Left colon (tissue), 2 donors: ENCODE measurements around the gene CFAP65. TPM values are rescaled to one million over a fixed set of nuclear protein-coding genes. Genes with fewer than 3 reads are reported as not detected.

Experiments
- ATAC-seq: fragments of 200-7000 bp; cut with Tn5 transposase; one replicate; pipeline ENCODE4 v1.9.1; 2020; ENCODE audit warnings: mild to moderate bottlenecking, moderate library complexity
- DNase-seq, 2 donors: peaks; one replicate each; pipeline ENCODE4 v3.0.0-alpha.2; 2020
- intact Hi-C, 2 donors: fragments of 100-400 bp; cut with DNase I in 1 of 2; cut with micrococcal nuclease in 1 of 2; formaldehyde crosslinking; loops; one replicate each; pipeline versions ENCODE4 v1.11.2 to v1.14.0; 2022; cut with DNase I, micrococcal nuclease
- total RNA-seq, 2 donors: library from RNA; stranded (reverse); fragmentation: NEBNext Ultra II Directional; extraction: Animal tissue kit (Norgen Biotek cat#: 25700); gene quantifications; one replicate each; pipeline ENCODE4 v1.2.1, GENCODE V29; 2021
- donor health status: DM: no; HTN: no; CAD: no.
- donor health status: DM: yes; HTN: yes; CAD: no.

CFAP65 gene
- total RNA-seq, 2 donors from 2014 or later = 0.39 to 0.76 TPM

GRCh38 chr2:219021591-219021990, 19.7 kb downstream of the CFAP65 start:
- no peak for ATAC-seq
- DNase-seq = no peak
- intact Hi-C loops = loop anchor here in 1 of 2 donors (10.0 kb wide), 1 partner anchor 133 kb away; no protein-coding TSS in a partner anchor

- DNase-seq = no peak
- intact Hi-C loops = loop anchor here in 1 of 2 donors (10.0 kb wide), 1 partner anchor 134 kb away; no protein-coding TSS in a partner anchor
- ATAC-seq = no peak
Measured at GRCh38 chr2:219020604-219021365, 20.5 kb downstream of the CFAP65 start.

- no peak for ATAC-seq
- intact Hi-C loops = no loop called here
- DNase-seq = no peak
Measured at GRCh38 chr2:219019436-219019835, 21.9 kb downstream of the CFAP65 start.

- DNase-seq (no peak), ATAC-seq (no peak)
- intact Hi-C loops = no loop called here
Measured at GRCh38 chr2:219018726-219019125, 22.6 kb downstream of the CFAP65 start.

- DNase-seq = no peak
- intact Hi-C loops = no loop called here
- no peak for ATAC-seq
Measured at GRCh38 chr2:219018286-219018685, 23.0 kb downstream of the CFAP65 start.

- no peak for DNase-seq
- ATAC-seq = no peak
- intact Hi-C loops = no loop called here
Measured at GRCh38 chr2:219017201-219017931, 23.9 kb downstream of the CFAP65 start.

GRCh38 chr2:219016721-219017120, 24.6 kb downstream of the CFAP65 start:
- no peak for ATAC-seq
- DNase-seq = no peak
- intact Hi-C loops = no loop called here

- intact Hi-C loops = no loop called here
- ATAC-seq (no peak), DNase-seq (no peak)
Measured at GRCh38 chr2:219010873-219011272, 30.4 kb downstream of the CFAP65 start.

- DNase-seq (peak in 1 of 2 donors; percentile 47), ATAC-seq (peak; percentile 91)
- intact Hi-C loops = no loop called here
Measured at GRCh38 chr2:219010162-219010756, 31.1 kb downstream of the CFAP65 start.

GRCh38 chr2:219009294-219009693, 32.0 kb downstream of the CFAP65 start:
- DNase-seq (no peak), ATAC-seq (no peak)
- intact Hi-C loops = no loop called here

GRCh38 chr2:219003979-219004378, 37.3 kb downstream of the CFAP65 start:
- no peak for ATAC-seq
- intact Hi-C loops = no loop called here
- no peak for DNase-seq

GRCh38 chr2:219003267-219003634, 38.1 kb downstream of the CFAP65 start:
- DNase-seq = no peak
- intact Hi-C loops = no loop called here
- ATAC-seq = no peak

GRCh38 chr2:219002395-219003266, 38.7 kb downstream of the CFAP65 start:
- DNase-seq = peak; percentile 80 to 90

GRCh38 chr2:219001577-219002394, 39.5 kb downstream of the CFAP65 start:
- DNase-seq (peak; percentile 93 to 94), ATAC-seq (peak; percentile 77)
- intact Hi-C loops = no loop called here

More at GRCh38 chr2:219002395-219003266, 38.7 kb downstream of the CFAP65 start:
- intact Hi-C loops = no loop called here
- ATAC-seq = peak; percentile 65

GRCh38 chr2:219001100-219001576, 40.2 kb downstream of the CFAP65 start:
- DNase-seq (no peak), ATAC-seq (peak; percentile 19)
- intact Hi-C loops = no loop called here

- DNase-seq (peak in 1 of 2 donors; percentile 43), ATAC-seq (no peak)
- intact Hi-C loops = no loop called here
Measured at GRCh38 chr2:219000569-219000960, 40.8 kb downstream of the CFAP65 start.

GRCh38 chr2:218999881-219000568, 41.3 kb downstream of the CFAP65 start:
- ATAC-seq (no peak), DNase-seq (peak in 1 of 2 donors; percentile 42)
- intact Hi-C loops = no loop called here
